ENCODE data around the gene KRTAP10-9. TPM values are rescaled to one million over a fixed set of nuclear protein-coding genes. Genes with fewer than 3 reads are reported as not detected.

Gene KRTAP10-9
- total and polyA plus RNA-seq, 2 of the 8 experiments (the other 6 are each of a cell fraction or from before 2014, with no cell fraction given): not detected

GRCh38 chr21:44602463-44602850 is 24.4 kb upstream of the KRTAP10-9 start:
- Histone ChIP-seq H2BK12ac (ENCODE audit: low read depth, low read length) (0 out of 2 replicates have a peak overlapping the region, but pooled peaks have one; percentile 75), H3K4me3 (ENCODE audit: extremely low read depth in 1 of 4, insufficient read depth in 2 of 4, low read depth in 3 of 4, low read length in 4 of 4) (no peak overlapping the region), H3K79me2 (ENCODE audit: control insufficient read depth in 1 of 2, insufficient read depth in 2 of 2, low read length in 2 of 2) (no peaks in the 10 kb centered on the region), H3K27me3 (replicated peaks in 1 of 4; ENCODE audit: control insufficient read depth in 3 of 4, extremely low read depth in 1 of 4, insufficient read depth in 3 of 4, low read length in 3 of 4) (no peaks in the 10 kb centered on the region), H3K4me2 (ENCODE audit: insufficient read depth in 1 of 2, low read depth in 2 of 2, low read length in 2 of 2) (no peak overlapping the region), H2BK5ac (ENCODE audit: low read depth, low read length) (no peak overlapping the region), H3K4me1 (replicated peaks in 1 of 4; ENCODE audit: control insufficient read depth in 3 of 4, insufficient read depth in 4 of 4, low read length in 3 of 4) (peaks cover 0 to 6% (median 2%) of the 10 kb centered on the region in 4 experiments; a peak in 4 of 7 replicates), H3K23ac (ENCODE audit: insufficient read length) (no peak overlapping the region), H4K91ac (replicated peaks; ENCODE audit: insufficient read length, low read length) (no peak overlapping the region), H3K9ac (replicated peaks in 1 of 4; ENCODE audit: extremely low read depth in 1 of 4, low read depth in 3 of 4, low read length in 3 of 4) (no peak overlapping the region), H4K5ac (ENCODE audit: insufficient read length, low read depth, low read length) (no peak overlapping the region), H2AK5ac (ENCODE audit: low read depth, low read length) (no peak overlapping the region), H3K18ac (ENCODE audit: extremely low read depth, low read length) (no peak overlapping the region), H3K23me2 (ENCODE audit: low read depth, low read length) (0 out of 2 replicates have a peak, but pooled peaks cover 2% of the 10 kb centered on the region), H3K36me3 (ENCODE audit: control insufficient read depth in 2 of 4, insufficient read depth in 4 of 4, low read length in 3 of 4) (no peaks in the 10 kb centered on the region; a peak in 1 of 8 replicates), H4K8ac (ENCODE audit: extremely low read depth, insufficient read depth, low read length) (no peak overlapping the region; the same call in 1 of the 2 replicates), H2AFZ (ENCODE audit: low read length) (no peak overlapping the region), H3K14ac (ENCODE audit: insufficient read length) (no peak overlapping the region), H4K20me1 (replicated peaks in 1 of 2; ENCODE audit: control insufficient read depth in 1 of 2, insufficient read depth in 2 of 2, low read length in 2 of 2) (no peaks in the 10 kb centered on the region), H3K4ac (replicated peaks; ENCODE audit: insufficient read length, low read depth, low read length) (no peak overlapping the region), H3K79me1 (ENCODE audit: low read depth, low read length) (no peaks in the 10 kb centered on the region), H3K56ac (replicated peaks; ENCODE audit: insufficient read length, low read depth, low read length) (no peak overlapping the region), H2BK20ac (ENCODE audit: low read length) (no peak overlapping the region), H3K9me3 (ENCODE audit: insufficient read depth in 2 of 2, low read depth in 1 of 2, low read length in 1 of 2) (peaks cover 0 to 5% of the 10 kb centered on the region in 2 experiments; a peak in 1 of 4 replicates), H3K27ac (ENCODE audit: low read depth, low read length) (no peak overlapping the region), H2BK15ac (ENCODE audit: low read length) (no peak overlapping the region), H2BK120ac (replicated peaks; ENCODE audit: low read depth, low read length) (no peak overlapping the region)
- no peak for FAIRE-seq
- no peak for DNase-seq (ENCODE audit: low read depth in 1 of 2, low spot score in 2 of 2)
- WGBS, 2 experiments (ENCODE audit: extremely low coverage in 1 of 2, insufficient coverage in 1 of 2, insufficient read length in 1 of 2, insufficient replicate concordance in 2 of 2, low coverage in 1 of 2, low lambda C conversion rate in 2 of 2, missing lambda C conversion rate in 1 of 2): 73% methylated on average over 8 of the region's 21 CpGs; no CpG with 5 or more reads in 1 of the 2 experiments
- POLR2A ChIA-PET (ENCODE audit: partially characterized antibody): interaction anchor here (1.2 kb wide), 1 partner anchor 51 kb away, joined by 3 read pairs; the partner anchor contains the start of gene KRTAP10-2
- CTCF ChIA-PET (ENCODE audit: partially characterized antibody): interaction anchor here (1.0 to 1.5 kb wide), 2 partner anchors 10 to 11 kb away, joined by 3 to 4 read pairs; partner anchors contain the start of gene KRTAP10-6
- no peak for TF ChIP-seq POU5F1 (IDR thresholded peaks at IDR 0.05; ENCODE audit: low read depth, low read length)
- TF ChIP-seq EZH2 (IDR thresholded peaks at IDR 0.05; ENCODE audit: low read depth, low read length, severe bottlenecking): no peak
- no peak for TF ChIP-seq BCL11A (IDR thresholded peaks at IDR 0.05; ENCODE audit: low read depth in 2 of 2, low read length in 2 of 2)
- no peak for TF ChIP-seq FOSL1 (IDR thresholded peaks at IDR 0.05; ENCODE audit: insufficient read depth, low read depth, low read length)
- no peak for TF ChIP-seq CBX8 (IDR thresholded peaks at IDR 0.05; ENCODE audit: borderline replicate concordance, low read depth, low read length)
- TF ChIP-seq KDM1A (IDR thresholded peaks at IDR 0.05; ENCODE audit: borderline replicate concordance, low read length): no peak
- TF ChIP-seq CTCF (IDR thresholded peaks at IDR 0.05; ENCODE audit: control extremely low read depth in 1 of 3, insufficient read depth in 1 of 3, low read depth in 1 of 3, low read length in 3 of 3): no peak
- TF ChIP-seq CBX5 (IDR thresholded peaks at IDR 0.05; ENCODE audit: low read depth, low read length): no peak
- TF ChIP-seq MAFK (IDR thresholded peaks at IDR 0.05; ENCODE audit: low read depth, low read length): no peak
- no peak for TF ChIP-seq USF2 (IDR thresholded peaks at IDR 0.05; ENCODE audit: low read length)

Data from H1 (cell line).